ENCODE results near the gene UACA.
"Not testable (repeated sequence)": the region's sequence is repeated elsewhere in the genome, so short reads cannot be mapped to it uniquely, and the experiment has no call there.

Gene UACA

DNA sequence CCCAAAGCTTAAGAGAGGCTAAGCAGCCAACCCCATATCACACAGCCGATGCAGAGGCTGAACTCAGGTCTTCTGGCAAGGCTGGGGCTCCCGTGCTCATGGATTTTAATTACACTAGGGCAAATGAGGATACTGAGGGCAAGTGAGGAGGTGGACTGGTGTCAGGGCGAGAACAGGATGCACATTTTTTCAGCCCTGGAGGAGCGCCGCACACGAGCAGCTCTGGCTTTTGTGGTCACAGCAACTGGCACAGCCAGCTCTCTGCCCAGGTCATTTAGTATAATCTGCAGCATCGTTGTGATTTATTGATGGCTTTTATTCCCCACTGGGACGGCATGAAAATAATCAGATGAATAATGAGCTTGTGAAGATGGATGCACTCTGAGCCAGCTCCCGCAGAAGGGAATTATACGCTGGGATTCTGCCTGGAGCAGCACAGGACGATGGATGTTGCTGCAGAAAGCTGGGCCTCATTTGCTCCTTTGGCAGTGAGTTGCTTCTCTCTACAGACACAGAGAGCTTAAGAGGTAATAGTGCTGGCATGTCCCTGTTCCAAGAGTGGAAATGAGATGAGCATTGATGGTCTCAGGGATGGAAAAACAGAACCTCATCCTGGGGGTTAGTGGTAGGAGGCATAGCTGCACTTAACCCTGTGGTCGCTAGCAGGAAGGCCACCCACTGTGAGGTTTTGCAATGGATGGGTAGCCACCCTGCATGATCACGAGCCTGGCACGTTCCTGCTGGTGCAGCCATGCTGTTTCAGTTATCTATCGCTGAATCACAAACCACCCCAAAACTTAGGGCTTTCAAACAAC is 135.4 kb downstream of the UACA start:
- DNase-seq (ENCODE audit: low read depth) = no peak

- no peak for DNase-seq (ENCODE audit: low read depth)
Observed at GRCh38 chr15:70627322-70627721, 136.0 kb downstream of the UACA start.

- no peak for DNase-seq (ENCODE audit: low read depth)
Observed at GRCh38 chr15:70625438-70625837, 137.9 kb downstream of the UACA start.

DNA sequence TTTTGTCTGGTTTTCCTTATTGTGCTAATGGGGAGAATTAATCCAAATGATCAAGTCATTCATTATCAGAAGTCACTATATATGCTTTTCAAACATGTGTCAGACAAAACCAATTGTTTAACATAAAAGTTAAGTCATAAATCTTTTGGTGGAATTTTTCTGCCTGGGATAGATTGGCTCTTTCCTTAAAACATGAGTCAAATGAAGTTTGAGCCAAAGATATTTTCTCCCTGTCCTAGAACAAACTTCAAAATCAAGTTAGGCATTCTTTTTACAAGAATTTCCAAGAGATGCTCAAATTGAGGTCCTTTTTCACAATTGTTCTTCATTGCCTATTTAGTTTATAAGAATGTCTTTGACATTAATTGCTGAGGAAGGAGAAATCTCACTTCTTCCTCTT is 138.3 kb downstream of the UACA start:
- DNase-seq (ENCODE audit: low read depth) = no peak

DNA sequence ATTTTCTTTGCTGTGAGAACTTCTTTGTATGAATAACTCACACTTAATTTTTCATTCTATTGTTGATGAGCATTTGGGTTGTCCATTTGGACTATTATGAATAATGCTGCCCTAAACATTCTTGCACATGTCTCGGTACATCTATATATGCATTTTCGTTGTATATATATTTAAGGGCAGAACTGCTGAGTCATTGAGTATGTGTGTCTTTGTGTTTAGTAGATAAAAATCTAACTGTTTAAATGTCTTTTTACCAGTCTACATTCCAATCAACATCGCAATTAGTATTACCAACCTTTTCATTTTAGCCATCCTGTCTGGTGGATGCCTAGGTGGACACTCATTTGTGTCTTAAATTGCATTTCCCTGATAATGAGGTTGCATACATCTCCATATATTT is 144.4 kb downstream of the UACA start:
- DNase-seq (ENCODE audit: low read depth) = no peak

- DNase-seq (ENCODE audit: low read depth) = no peak
Observed at GRCh38 chr15:70617911-70618287, 145.5 kb downstream of the UACA start.

DNA sequence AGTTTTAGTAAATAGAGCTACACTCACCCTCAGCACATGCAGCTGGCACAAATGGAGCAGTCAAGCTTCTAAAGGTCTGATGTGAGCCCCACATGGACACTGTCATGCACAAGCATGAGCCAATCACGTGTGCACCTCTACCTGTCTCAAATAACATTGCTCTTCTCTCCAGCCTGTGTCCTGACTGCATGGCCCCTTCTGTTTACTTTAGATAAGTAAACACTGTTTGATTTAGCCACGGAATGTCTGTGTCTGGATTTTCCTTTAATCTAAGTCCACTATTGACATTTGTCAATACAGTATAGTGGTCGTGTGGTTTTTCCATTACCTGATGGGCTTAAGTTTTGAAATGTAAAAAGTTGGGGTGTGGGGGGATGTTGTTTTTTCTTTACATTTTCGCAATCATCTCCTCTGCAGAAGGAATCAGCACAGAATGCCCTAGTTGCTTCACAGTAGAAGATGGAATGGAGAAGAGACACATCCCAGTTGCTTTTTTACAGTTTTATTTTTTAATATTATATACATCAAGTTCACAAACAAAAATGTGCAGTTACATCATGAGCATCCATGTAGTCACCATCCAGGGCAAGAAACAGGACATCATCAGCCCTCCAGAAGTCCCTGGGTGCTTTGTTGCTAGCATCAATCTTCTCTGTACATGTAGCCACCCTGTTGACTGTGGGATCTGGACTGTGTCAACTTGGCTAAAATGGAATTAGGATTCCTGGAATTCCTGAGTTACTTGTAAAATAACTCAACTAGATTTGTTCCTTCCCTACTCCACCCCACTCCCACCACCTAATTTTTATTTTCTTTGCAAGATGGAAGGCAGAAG is 146.1 kb downstream of the UACA start:
- DNase-seq (ENCODE audit: low read depth) = no peak

- not testable (repeated sequence) for DNase-seq (ENCODE audit: low read depth)
Observed at GRCh38 chr15:70616311-70616756, 147.0 kb downstream of the UACA start.

- DNase-seq (ENCODE audit: low read depth) = no peak
Observed at GRCh38 chr15:70615435-70616310, 147.7 kb downstream of the UACA start.

DNA sequence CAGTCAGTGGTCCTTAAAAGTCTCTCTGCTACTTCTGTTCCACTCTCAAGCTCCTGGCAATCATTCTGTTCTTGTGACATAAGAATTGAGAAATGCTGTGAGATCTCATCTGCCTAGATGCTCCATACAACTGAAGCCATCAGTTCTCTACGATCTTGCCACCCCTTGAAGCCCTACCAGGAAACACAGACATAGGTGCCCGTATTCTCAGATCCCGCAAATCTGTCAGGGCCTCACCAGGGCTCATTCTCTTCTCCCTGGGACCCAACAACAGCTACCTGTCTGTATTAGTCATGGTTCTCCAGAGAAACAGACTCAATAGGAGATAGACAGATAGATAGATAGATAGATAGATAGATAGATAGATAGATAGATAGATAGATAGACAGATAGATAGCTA is 149.1 kb downstream of the UACA start:
- DNase-seq (ENCODE audit: low read depth) = no peak

DNA sequence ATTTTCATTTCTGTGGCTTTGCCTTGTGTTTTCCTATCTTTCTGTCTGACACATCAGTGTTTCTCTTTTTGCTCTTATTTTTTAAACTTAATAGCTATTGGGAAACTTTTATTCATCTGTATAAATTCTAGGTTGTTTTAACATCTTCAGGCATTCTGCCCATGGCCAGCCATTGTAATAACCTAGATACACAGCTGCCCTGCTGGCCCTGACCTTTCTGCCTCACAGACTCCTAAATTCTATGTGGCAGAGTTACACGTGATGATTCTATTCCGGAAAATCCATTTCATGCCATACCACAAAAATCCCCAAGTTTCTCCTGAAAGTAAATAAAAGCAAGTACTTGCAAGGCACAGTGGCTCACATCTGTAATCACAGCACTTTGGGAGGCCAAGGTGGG is 150.1 kb downstream of the UACA start:
- no peak for DNase-seq (ENCODE audit: low read depth)

DNA sequence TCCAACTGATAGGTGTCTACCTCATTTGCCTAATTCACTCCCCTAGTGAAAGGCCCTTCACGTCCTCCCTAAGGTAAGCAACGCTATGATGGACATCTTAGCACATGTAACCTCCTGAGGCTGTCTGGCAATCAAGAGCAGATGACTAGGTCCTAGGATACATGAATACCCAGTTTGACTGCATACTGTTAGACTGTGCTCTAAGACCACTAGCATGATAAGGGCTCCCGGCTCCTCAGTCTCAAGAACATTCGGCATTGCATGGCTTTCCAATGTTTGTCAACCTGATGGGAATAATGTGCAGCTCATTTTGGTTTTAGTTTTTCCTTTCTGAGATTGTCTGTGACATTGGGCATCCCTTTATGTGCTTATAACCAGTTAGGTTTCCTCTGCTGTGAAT is 152.1 kb downstream of the UACA start:
- DNase-seq (ENCODE audit: low read depth) = no peak

DNA sequence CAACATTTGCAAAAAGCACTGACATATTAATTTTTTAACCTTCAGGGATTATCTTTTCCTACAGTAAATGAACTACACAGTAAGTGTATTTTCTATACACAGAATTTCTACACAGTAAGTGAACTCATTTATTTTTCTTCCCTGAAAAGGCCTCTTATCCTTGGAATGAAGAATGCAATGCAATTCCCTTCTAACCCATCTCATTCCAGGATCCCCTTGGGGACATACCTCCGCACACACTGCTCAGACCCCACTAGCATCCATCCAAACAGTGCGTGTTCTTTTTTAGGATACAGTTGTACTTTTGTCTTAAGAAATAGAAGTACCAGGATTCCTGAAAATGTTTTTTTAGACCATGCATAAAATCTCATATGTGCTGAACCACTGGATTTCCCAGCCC is 152.8 kb downstream of the UACA start:
- no peak for DNase-seq (ENCODE audit: low read depth)

GRCh38 chr15:70609889-70610288 is 153.5 kb downstream of the UACA start:
- no peak for DNase-seq (ENCODE audit: low read depth)

DNA sequence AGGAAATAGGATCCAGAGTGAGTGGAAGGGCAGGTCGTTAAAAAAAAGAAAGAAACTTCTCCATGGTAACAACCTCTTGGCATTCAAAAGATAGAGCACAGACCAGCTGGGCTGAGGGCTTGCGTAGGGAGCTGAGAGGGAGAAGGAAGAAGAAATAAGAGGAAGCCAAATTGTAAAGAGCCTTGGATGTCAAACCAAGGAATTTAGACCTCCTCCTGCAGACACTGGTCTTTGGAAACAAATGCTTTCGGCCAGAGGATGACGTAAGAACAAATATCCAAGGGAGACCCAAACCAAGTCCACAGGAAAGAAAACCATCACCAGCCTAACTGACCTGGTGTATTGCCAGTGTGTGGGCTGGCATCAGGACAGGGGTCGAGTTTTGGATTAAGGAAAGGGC is 155.2 kb downstream of the UACA start:
- DNase-seq (ENCODE audit: low read depth) = no peak

- no peak for DNase-seq (ENCODE audit: low read depth)
Observed at GRCh38 chr15:70605606-70606410, 157.6 kb downstream of the UACA start.

DNA sequence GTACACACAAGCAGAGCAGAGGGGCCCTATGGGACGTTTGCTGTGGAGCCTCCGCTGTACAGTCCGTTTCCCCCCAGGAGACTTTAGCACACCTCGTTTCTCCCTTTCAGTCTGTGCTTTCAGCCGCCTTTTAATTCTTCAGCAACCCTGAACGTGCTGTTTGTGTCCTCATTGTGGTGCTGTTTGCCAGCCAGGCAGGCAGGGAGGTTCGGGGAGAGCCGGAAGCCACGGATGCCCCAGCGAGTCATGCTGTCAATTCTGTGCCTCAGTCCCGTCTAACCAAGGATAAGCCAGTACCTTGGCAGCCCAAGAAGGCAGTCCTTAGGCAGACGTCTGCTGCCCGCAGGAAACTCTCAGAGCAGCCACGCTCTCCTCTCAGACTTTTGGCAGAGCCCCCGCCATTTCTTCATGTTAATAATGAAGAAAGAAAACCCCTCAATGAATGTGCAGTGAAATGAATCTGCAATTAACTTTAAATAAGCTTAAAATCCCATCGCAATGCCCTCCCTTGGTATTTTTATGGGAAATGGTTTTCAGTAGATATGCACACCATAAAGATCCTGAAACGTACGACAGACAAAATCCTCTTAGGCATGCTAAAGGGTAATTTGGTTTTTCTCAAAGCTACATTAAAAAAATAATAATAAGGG is 158.6 kb downstream of the UACA start:
- DNase-seq (ENCODE audit: low read depth) = no peak
